Mononuclear cell (primary cell): ENCODE measurements around the gene RAB20. TPM values are rescaled to one million over a fixed set of nuclear protein-coding genes. Genes with fewer than 3 reads are reported as not detected.

Experiments
- H3K27me3 ChIP-seq: 2 replicates; pipeline ENCODE4 v1.6.0; 2011; ENCODE audit warnings: low read length, control low read depth; ENCODE audit not compliant: insufficient read depth
- H3K4me1 ChIP-seq: 2 replicates; pipeline ENCODE4 v1.5.1; 2011; ENCODE audit warnings: mild to moderate bottlenecking, low read length, control low read depth; ENCODE audit not compliant: insufficient read depth
- H3K4me3 ChIP-seq: 2 replicates; pipeline ENCODE4 v1.5.1; 2011; ENCODE audit warnings: mild to moderate bottlenecking, low read length, moderate library complexity
- H3K9me3 ChIP-seq: 2 replicates; pipeline ENCODE4 v1.5.1; 2011; ENCODE audit warnings: low read depth, mild to moderate bottlenecking, control low read depth, low read length
- total RNA-seq: library from RNA; depleted of rRNA; stranded (reverse); fragments of >200 nt; gene quantifications from one replicate; pipeline ENCODE4 v1.2.3, GENCODE V29; 2012

RAB20 gene
- total RNA-seq, 1 donor, result 50.6 TPM

GRCh38 chr13:110521296-110521680 lies 40.2 kb downstream of the RAB20 start:
- Histone ChIP-seq H3K4me3 (no peak overlapping the region), H3K4me1 (peaks cover 83% of the 10 kb centered on the region), H3K9me3 (no peaks in the 10 kb centered on the region), H3K27me3 (no peaks in the 10 kb centered on the region)

- no peak overlapping the region for H3K4me3 ChIP-seq
- no peaks in the 10 kb centered on the region for H3K9me3 ChIP-seq
- no peaks in the 10 kb centered on the region for H3K27me3 ChIP-seq
- peaks cover 79% of the 10 kb centered on the region for H3K4me1 ChIP-seq
Observed at GRCh38 chr13:110520431-110521295, 40.9 kb downstream of the RAB20 start.

- peaks cover 68% of the 10 kb centered on the region for H3K4me1 ChIP-seq
- no peaks in the 10 kb centered on the region for H3K27me3 ChIP-seq
- H3K9me3 ChIP-seq, result no peaks in the 10 kb centered on the region
- H3K4me3 ChIP-seq, result no peak overlapping the region
Observed at GRCh38 chr13:110519506-110519905, 42.0 kb downstream of the RAB20 start.

GRCh38 chr13:110519046-110519445 lies 42.5 kb downstream of the RAB20 start:
- Histone ChIP-seq H3K4me3 (no peak overlapping the region), H3K4me1 (peaks cover 63% of the 10 kb centered on the region), H3K9me3 (no peaks in the 10 kb centered on the region), H3K27me3 (no peaks in the 10 kb centered on the region)

- Histone ChIP-seq H3K4me3 (no peak overlapping the region), H3K4me1 (peaks cover 58% of the 10 kb centered on the region), H3K27me3 (no peaks in the 10 kb centered on the region), H3K9me3 (no peaks in the 10 kb centered on the region)
Observed at GRCh38 chr13:110518571-110518970, 43.0 kb downstream of the RAB20 start.

- Histone ChIP-seq H3K4me3 (no peak overlapping the region), H3K9me3 (no peaks in the 10 kb centered on the region), H3K27me3 (no peaks in the 10 kb centered on the region), H3K4me1 (peaks cover 55% of the 10 kb centered on the region)
Observed at GRCh38 chr13:110518226-110518525, 43.3 kb downstream of the RAB20 start.

GRCh38 chr13:110517505-110518225 lies 43.9 kb downstream of the RAB20 start:
- no peak overlapping the region for H3K4me3 ChIP-seq

GRCh38 chr13:110516500-110516899 lies 45.0 kb downstream of the RAB20 start:
- Histone ChIP-seq H3K27me3 (no peaks in the 10 kb centered on the region), H3K9me3 (no peaks in the 10 kb centered on the region), H3K4me1 (peaks cover 38% of the 10 kb centered on the region), H3K4me3 (no peak overlapping the region)

More at GRCh38 chr13:110517505-110518225, 43.9 kb downstream of the RAB20 start:
- no peaks in the 10 kb centered on the region for H3K27me3 ChIP-seq
- H3K9me3 ChIP-seq, result no peaks in the 10 kb centered on the region
- peaks cover 49% of the 10 kb centered on the region for H3K4me1 ChIP-seq

- Histone ChIP-seq H3K4me3 (no peak overlapping the region), H3K9me3 (no peaks in the 10 kb centered on the region), H3K27me3 (no peaks in the 10 kb centered on the region), H3K4me1 (peaks cover 13% of the 10 kb centered on the region)
Observed at GRCh38 chr13:110512198-110512740, 49.3 kb downstream of the RAB20 start.

- Histone ChIP-seq H3K4me1 (peaks cover 13% of the 10 kb centered on the region), H3K27me3 (no peaks in the 10 kb centered on the region)
Observed at GRCh38 chr13:110511509-110512181, 49.9 kb downstream of the RAB20 start.

GRCh38 chr13:110509971-110510786 lies 51.3 kb downstream of the RAB20 start:
- Histone ChIP-seq H3K4me1 (peaks cover 13% of the 10 kb centered on the region), H3K27me3 (no peaks in the 10 kb centered on the region), H3K9me3 (no peaks in the 10 kb centered on the region)

More at GRCh38 chr13:110511509-110512181, 49.9 kb downstream of the RAB20 start:
- Histone ChIP-seq H3K9me3 (no peaks in the 10 kb centered on the region), H3K4me3 (no peak overlapping the region)

GRCh38 chr13:110509478-110509926 lies 52.0 kb downstream of the RAB20 start:
- no peaks in the 10 kb centered on the region for H3K9me3 ChIP-seq
- no peaks in the 10 kb centered on the region for H3K27me3 ChIP-seq
- peaks cover 13% of the 10 kb centered on the region for H3K4me1 ChIP-seq
- H3K4me3 ChIP-seq, result no peak overlapping the region

More at GRCh38 chr13:110509971-110510786, 51.3 kb downstream of the RAB20 start:
- no peak overlapping the region for H3K4me3 ChIP-seq

GRCh38 chr13:110507678-110508381 lies 53.7 kb downstream of the RAB20 start:
- no peaks in the 10 kb centered on the region for H3K9me3 ChIP-seq
- H3K27me3 ChIP-seq, result no peaks in the 10 kb centered on the region
- peaks cover 13% of the 10 kb centered on the region for H3K4me1 ChIP-seq
- H3K4me3 ChIP-seq, result no peak overlapping the region
